BE2C (cell line): ENCODE measurements around the gene PLEKHM3.

Experiments
- DNase-seq: peaks from one replicate; pipeline ENCODE4 v3.0.0-alpha.2; 2020
- H3K27me3 ChIP-seq: fragments of 250-450 bp; sonication (Bioruptor Pico); 2 replicates; pipeline ENCODE4 v1.5.1; 2020; ENCODE audit warnings: mild to moderate bottlenecking
- H3K36me3 ChIP-seq: fragments of 250-450 bp; sonication (Bioruptor Pico); 2 replicates; pipeline ENCODE4 v1.5.1; 2020; ENCODE audit warnings: mild to moderate bottlenecking
- H3K4me1 ChIP-seq: fragments of 250-450 bp; sonication (Bioruptor Pico); 2 replicates; pipeline ENCODE4 v1.5.1; 2020
- H3K4me3 ChIP-seq: 2 replicates; pipeline ENCODE4 v1.5.1; 2011; ENCODE audit warnings: low read depth, low read length
- H3K9me3 ChIP-seq: fragments of 250-450 bp; sonication (Bioruptor Pico); 2 replicates; pipeline ENCODE4 v1.5.1; 2020
- CTCF ChIP-seq: IDR thresholded peaks from 2 replicates; pipeline ENCODE4 v1.5.1; 2012; ENCODE audit warnings: mild to moderate bottlenecking, low read depth, low read length

PLEKHM3 gene

GRCh38 chr2:207868855-207869596 lies 156.3 kb downstream of the PLEKHM3 start:
- TF ChIP-seq CTCF = no peak
- DNase-seq = no peak
- Histone ChIP-seq H3K27me3 (no peaks in the 10 kb centered on the region), H3K4me3 (no peak overlapping the region), H3K4me1 (peaks cover 4% of the 10 kb centered on the region), H3K36me3 (no peaks in the 10 kb centered on the region), H3K9me3 (no peaks in the 10 kb centered on the region)

DNA sequence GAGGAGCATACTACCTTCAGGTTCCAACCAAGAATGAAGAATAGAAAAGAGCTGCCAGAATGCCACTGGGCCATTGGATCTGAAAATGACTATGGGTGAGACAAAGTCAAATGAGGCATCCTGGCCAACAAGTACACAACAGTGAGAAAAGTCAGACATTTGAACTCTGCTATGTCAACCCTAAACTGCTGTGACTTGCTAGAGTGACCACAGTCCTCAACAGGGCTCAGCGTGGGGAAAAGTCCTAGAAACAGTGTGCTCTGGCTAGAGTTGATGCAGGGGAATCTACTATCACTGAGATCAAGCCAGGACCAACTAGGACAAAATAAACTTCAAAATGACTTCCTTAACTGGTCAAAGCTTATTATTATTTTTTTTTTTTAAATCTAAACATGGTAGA lies 157.4 kb downstream of the PLEKHM3 start:
- no peaks in the 10 kb centered on the region for H3K27me3 ChIP-seq
- H3K4me3 ChIP-seq = no peak overlapping the region
- no peaks in the 10 kb centered on the region for H3K36me3 ChIP-seq
- DNase-seq = no peak
- H3K4me1 ChIP-seq = peaks cover 4% of the 10 kb centered on the region
- no peaks in the 10 kb centered on the region for H3K9me3 ChIP-seq
- no peak for TF ChIP-seq CTCF

GRCh38 chr2:207867056-207867455 lies 158.3 kb downstream of the PLEKHM3 start:
- H3K36me3 ChIP-seq = no peaks in the 10 kb centered on the region
- no peak overlapping the region for H3K4me3 ChIP-seq
- peaks cover 4% of the 10 kb centered on the region for H3K4me1 ChIP-seq
- no peak for DNase-seq
- no peaks in the 10 kb centered on the region for H3K9me3 ChIP-seq
- H3K27me3 ChIP-seq = no peaks in the 10 kb centered on the region
- no peak for TF ChIP-seq CTCF

DNA sequence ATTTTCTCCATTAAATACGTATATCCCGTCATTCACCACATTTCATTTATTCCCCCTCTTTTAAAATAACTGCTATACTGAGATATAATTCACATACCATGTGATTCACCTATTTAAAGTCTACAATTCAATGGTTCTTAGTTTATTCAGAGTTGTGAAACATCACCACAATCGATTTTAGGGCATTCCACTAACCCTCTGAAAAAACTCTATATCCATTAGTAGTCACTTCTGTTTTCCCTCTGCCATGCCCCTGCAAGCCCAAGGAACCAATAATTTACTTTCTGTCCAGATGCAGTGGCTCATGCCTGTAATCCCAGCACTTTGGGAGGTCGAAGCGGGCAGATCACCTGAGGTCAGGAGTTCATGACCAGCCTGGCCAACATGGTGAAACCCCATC lies 160.1 kb downstream of the PLEKHM3 start:
- Histone ChIP-seq H3K27me3 (no peaks in the 10 kb centered on the region), H3K4me3 (no peak overlapping the region), H3K4me1 (peaks cover 4% of the 10 kb centered on the region), H3K36me3 (no peaks in the 10 kb centered on the region), H3K9me3 (no peaks in the 10 kb centered on the region)
- no peak for TF ChIP-seq CTCF
- DNase-seq = no peak

DNA sequence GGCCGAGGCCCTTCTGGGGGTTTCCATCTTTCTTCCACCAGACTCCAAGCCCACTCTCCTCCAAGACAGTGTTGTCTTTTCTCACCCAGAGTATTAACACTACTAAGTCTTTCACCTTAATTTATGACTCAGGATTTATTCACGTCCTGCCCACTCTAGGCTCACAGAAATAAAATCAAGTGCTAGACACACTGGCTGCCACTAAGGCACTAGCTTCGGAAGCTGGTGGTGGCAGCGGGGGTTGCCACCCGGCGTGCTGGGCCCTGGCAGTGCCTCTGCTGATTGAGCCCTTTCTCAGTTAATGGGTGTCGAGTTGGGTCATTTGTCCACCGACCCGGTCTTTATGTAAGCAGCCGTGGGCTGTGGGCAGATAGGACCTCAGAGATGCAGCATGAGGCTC lies 162.0 kb downstream of the PLEKHM3 start:
- no peak for TF ChIP-seq CTCF
- DNase-seq = no peak
- Histone ChIP-seq H3K27me3 (no peaks in the 10 kb centered on the region), H3K9me3 (no peaks in the 10 kb centered on the region), H3K4me1 (no peaks in the 10 kb centered on the region), H3K4me3 (no peak overlapping the region), H3K36me3 (no peaks in the 10 kb centered on the region)

GRCh38 chr2:207861789-207862188 lies 163.5 kb downstream of the PLEKHM3 start:
- Histone ChIP-seq H3K4me3 (no peak overlapping the region), H3K9me3 (no peaks in the 10 kb centered on the region), H3K36me3 (no peaks in the 10 kb centered on the region), H3K27me3 (no peaks in the 10 kb centered on the region), H3K4me1 (no peaks in the 10 kb centered on the region)
- no peak for TF ChIP-seq CTCF
- DNase-seq = no peak
